ENCODE data around the gene FHOD1.

The FHOD1 gene

GRCh38 chr16:67277294-67277998, 30.2 kb upstream of the FHOD1 start:
- peak overlapping the region; percentile 44 for H3K4me3 ChIP-seq (ENCODE audit: low read depth, low read length)
- DNase-seq (ENCODE audit: low read depth) = peak; percentile 99
- TF ChIP-seq CTCF (IDR thresholded peaks at IDR 0.05; ENCODE audit: low read depth, low read length, missing control alignments) = no peak
- in situ Hi-C loops (cut with HindIII; ENCODE audit: low sequenced_read_pairs) = no loop called here

- no peak for DNase-seq (ENCODE audit: low read depth)
- H3K4me3 ChIP-seq (ENCODE audit: low read depth, low read length) = no peak overlapping the region
- TF ChIP-seq CTCF (IDR thresholded peaks at IDR 0.05; ENCODE audit: low read depth, low read length, missing control alignments) = no peak
- in situ Hi-C loops (cut with HindIII; ENCODE audit: low sequenced_read_pairs) = no loop called here
These were observed 28.0 kb upstream of the FHOD1 start for GRCh38 chr16:67275321-67275720.

- in situ Hi-C loops (cut with HindIII; ENCODE audit: low sequenced_read_pairs) = no loop called here
- H3K4me3 ChIP-seq (ENCODE audit: low read depth, low read length) = no peak overlapping the region
- TF ChIP-seq CTCF (IDR thresholded peaks at IDR 0.05; ENCODE audit: low read depth, low read length, missing control alignments) = no peak
- DNase-seq (ENCODE audit: low read depth) = no peak
These were observed 24.2 kb upstream of the FHOD1 start for GRCh38 chr16:67271446-67271845.

GRCh38 chr16:67270931-67271338, 23.7 kb upstream of the FHOD1 start:
- TF ChIP-seq CTCF (IDR thresholded peaks at IDR 0.05; ENCODE audit: low read depth, low read length, missing control alignments) = no peak
- DNase-seq (ENCODE audit: low read depth) = no peak
- in situ Hi-C loops (cut with HindIII; ENCODE audit: low sequenced_read_pairs) = no loop called here
- H3K4me3 ChIP-seq (ENCODE audit: low read depth, low read length) = no peak overlapping the region

GRCh38 chr16:67269766-67270165, 22.5 kb upstream of the FHOD1 start:
- no peak for TF ChIP-seq CTCF (IDR thresholded peaks at IDR 0.05; ENCODE audit: low read depth, low read length, missing control alignments)
- in situ Hi-C loops (cut with HindIII; ENCODE audit: low sequenced_read_pairs) = loop anchor here (10.0 kb wide), 1 partner anchor 175 kb away; no protein-coding TSS in a partner anchor
- H3K4me3 ChIP-seq (ENCODE audit: low read depth, low read length) = no peak overlapping the region
- peak; percentile 89 for DNase-seq (ENCODE audit: low read depth)

GRCh38 chr16:67268136-67268579, 20.9 kb upstream of the FHOD1 start:
- DNase-seq (ENCODE audit: low read depth) = peak; percentile 61
- no peak overlapping the region for H3K4me3 ChIP-seq (ENCODE audit: low read depth, low read length)
- no peak for TF ChIP-seq CTCF (IDR thresholded peaks at IDR 0.05; ENCODE audit: low read depth, low read length, missing control alignments)
- in situ Hi-C loops (cut with HindIII; ENCODE audit: low sequenced_read_pairs) = loop anchor here (10.0 kb wide), 1 partner anchor 177 kb away; no protein-coding TSS in a partner anchor
